ENCODE measurements around the gene ASS1.

DNA sequence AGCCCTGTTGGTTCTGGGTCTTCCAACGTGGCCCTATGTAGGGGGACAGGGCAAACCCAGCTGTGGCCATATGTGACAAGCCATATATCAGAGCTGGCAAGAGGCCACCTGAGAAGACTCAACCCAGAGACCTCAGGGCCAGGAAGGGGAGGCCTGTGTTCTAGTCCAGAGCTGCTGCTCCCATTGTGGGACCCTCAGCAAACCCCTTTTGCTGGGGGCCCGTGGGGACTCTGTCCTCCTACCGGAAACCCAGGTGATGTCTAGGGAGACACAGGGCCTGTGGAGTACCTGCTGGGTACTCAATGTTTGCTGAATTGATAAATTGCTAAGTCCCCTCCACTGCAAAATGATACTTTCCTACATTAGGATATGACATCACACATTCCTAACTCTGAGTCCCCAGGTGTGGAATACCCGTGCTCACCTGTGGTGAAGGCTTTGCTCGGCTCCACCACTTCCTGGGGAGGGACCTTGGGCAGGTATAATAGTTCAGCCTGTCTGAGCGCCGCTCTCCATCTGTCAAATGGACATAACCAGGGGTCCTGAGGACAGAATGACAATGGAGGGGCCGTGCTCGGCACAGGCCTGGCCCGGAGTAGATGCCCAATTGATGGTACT lies 38.4 kb upstream of the ASS1 start:
- TF ChIP-seq POLR2A (IDR thresholded peaks at IDR 0.05; ENCODE audit: low read length) (no peak), GATA1 (IDR thresholded peaks at IDR 0.05; ENCODE audit: low read depth, low read length) (no peak)
